Measurements from ENCODE around the gene SPG7.
A peak's percentile ranks its signal among the peaks of the same experiment; 100 is the strongest.

SPG7 gene

DNA sequence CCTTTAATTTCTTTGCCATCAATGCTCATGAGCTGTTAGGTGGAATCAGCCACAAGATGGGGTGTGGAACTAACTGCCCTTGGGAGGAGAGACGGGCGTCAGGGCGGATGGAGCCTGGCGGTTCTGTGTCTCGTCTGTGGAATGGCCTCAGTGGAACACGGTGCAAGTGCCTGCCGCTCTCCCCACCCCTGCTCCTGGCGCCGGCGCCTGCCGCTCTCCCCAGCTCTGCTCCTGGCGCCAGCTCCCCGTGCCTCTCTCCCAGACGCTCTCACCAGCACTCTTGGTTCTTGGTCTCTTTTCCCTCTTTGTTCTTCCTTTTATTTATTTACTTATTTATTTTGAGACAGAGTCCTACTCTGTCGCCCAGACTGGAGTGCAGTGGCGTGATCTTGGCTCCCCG lies 39.1 kb downstream of the SPG7 start:
- no peak for DNase-seq (ENCODE audit: low spot score)

GRCh38 chr16:89547860-89548259 lies 39.7 kb downstream of the SPG7 start:
- no peak for DNase-seq (ENCODE audit: low spot score)

GRCh38 chr16:89548344-89549006 lies 40.3 kb downstream of the SPG7 start:
- DNase-seq (ENCODE audit: low spot score) = no peak

DNA sequence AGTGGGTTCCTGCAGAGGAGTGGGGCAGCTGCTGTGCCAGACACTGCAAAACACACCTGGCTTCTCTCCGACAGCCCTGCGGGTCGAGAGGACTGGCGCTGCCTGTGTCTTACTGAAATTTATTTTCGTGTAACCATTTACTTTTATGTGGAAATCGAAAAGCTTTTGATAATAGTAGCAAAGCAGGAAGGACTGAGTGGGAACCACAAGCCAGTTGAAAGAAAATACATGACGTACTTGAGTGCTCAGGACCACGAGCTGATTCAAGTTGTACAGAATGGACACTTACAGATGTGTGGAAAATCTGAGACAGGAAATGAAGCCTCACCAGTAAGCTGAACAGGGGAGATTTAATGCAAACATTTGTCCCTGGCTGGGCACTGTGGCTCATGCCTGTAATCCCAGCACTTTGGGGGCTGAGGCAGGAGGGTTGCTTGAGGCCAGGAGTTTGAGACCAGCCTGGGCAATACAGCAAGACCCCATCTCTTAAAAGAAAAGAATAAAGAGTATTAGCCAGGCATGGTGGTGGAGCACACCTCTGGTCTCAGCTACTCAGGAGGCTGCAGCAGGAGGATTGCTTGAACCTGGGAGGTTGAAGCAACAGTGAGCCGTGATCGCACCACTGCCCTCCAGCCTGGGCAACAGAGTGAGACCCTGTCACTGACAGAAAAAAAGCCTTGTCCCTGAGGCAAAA lies 41.0 kb downstream of the SPG7 start:
- no peak for DNase-seq (ENCODE audit: low spot score)

GRCh38 chr16:89550421-89551007 lies 42.3 kb downstream of the SPG7 start:
- DNase-seq (ENCODE audit: low spot score) = no peak

- no peak for DNase-seq (ENCODE audit: low spot score)
Observed at GRCh38 chr16:89552329-89552728, 44.1 kb downstream of the SPG7 start.

DNA sequence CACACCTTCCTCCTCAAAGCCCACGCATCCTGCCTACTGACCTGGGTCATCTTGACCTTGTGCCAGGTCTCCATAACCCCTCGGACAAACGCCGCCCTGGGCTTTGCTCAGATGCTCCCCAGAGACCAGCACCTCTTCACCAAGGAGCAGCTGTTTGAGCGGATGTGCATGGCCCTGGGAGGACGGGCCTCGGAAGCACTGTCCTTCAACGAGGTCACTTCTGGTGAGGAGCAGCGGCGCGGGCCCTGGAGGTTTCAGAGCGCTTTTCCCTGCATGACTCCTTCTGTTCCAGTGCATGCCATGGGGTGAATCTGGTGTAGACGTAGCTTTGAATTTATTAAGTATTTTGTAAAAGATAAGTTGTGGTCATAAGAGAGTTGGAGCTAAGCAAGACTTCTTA lies 44.7 kb downstream of the SPG7 start:
- DNase-seq (ENCODE audit: low spot score) = no peak

DNA sequence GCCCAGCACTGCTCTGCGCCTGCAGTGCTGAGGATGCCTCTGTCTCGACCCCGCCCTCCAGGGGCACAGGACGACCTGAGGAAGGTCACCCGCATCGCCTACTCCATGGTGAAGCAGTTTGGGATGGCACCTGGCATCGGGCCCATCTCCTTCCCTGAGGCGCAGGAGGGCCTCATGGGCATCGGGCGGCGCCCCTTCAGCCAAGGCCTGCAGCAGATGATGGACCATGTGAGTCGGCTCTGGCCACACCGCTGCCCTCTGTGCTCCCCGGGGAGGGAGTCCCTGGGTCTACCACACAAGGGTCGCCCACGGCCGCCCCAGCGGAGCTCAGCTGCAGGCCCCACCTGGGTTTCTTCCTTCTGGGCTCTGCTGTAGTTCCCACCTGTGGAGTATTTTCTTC lies 45.5 kb downstream of the SPG7 start:
- no peak for DNase-seq (ENCODE audit: low spot score)

- no peak for DNase-seq (ENCODE audit: low spot score)
Observed at GRCh38 chr16:89554343-89554742, 46.1 kb downstream of the SPG7 start.

DNA sequence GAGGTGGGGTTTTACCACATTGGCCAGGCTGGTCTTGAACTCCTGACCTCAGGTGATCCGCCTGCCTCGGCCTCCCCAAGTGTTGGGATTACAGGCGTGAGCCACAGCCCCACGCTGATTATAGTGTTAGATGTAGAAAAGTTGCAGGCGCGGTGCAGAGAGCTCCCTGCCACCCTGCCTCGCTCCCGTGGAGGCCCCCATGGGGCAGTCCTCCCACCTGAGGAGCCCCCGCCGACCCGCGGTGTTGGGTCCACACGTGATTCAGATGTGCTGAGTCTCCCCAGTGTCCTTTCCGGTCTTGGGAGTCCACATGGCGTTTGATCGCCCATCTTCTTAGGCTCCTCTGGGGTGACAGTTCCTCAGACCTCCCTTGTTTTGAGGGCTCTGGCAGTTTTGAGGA lies 47.1 kb downstream of the SPG7 start:
- DNase-seq (ENCODE audit: low spot score) = no peak

GRCh38 chr16:89555780-89556179 lies 47.6 kb downstream of the SPG7 start:
- DNase-seq (ENCODE audit: low spot score) = no peak

GRCh38 chr16:89556750-89557689 lies 48.8 kb downstream of the SPG7 start:
- peak; percentile 83 for DNase-seq (ENCODE audit: low spot score)

GRCh38 chr16:89557690-89558490 lies 49.7 kb downstream of the SPG7 start:
- no peak for DNase-seq (ENCODE audit: low spot score)

GRCh38 chr16:89560378-89561141 lies 52.4 kb downstream of the SPG7 start, which contains the start of gene RPL13:
RPL13 (plus strand) TSS chr16:89560682; CDS start chr16:89560960, 278 bp downstream.
- DNase-seq (ENCODE audit: low spot score) = peak; percentile 96

GRCh38 chr16:89561142-89561883 lies 53.1 kb downstream of the SPG7 start:
- DNase-seq (ENCODE audit: low spot score) = no peak

- DNase-seq (ENCODE audit: low spot score) = no peak
Observed at GRCh38 chr16:89561884-89562599, 53.8 kb downstream of the SPG7 start.

DNA sequence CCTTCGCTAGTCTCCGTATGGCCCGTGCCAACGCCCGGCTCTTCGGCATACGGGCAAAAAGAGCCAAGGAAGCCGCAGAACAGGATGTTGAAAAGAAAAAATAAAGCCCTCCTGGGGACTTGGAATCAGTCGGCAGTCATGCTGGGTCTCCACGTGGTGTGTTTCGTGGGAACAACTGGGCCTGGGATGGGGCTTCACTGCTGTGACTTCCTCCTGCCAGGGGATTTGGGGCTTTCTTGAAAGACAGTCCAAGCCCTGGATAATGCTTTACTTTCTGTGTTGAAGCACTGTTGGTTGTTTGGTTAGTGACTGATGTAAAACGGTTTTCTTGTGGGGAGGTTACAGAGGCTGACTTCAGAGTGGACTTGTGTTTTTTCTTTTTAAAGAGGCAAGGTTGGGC lies 54.7 kb downstream of the SPG7 start:
- no peak for DNase-seq (ENCODE audit: low spot score)

- no peak for DNase-seq (ENCODE audit: low spot score)
Observed at GRCh38 chr16:89563639-89564392, 55.6 kb downstream of the SPG7 start.
